ENCODE measurements around the gene CLDND2.

- TF ChIP-seq POLR2AphosphoS5 (IDR thresholded peaks at IDR 0.05; ENCODE audit: low read depth, low read length) (no peak), TAF1 (IDR thresholded peaks at IDR 0.05; ENCODE audit: borderline replicate concordance, low read depth, low read length) (no peak)
Observed at GRCh38 chr19:51371186-51371690, 2.4 kb upstream of the CLDND2 start.
